Muscle of leg (tissue), 11 donors: ENCODE measurements around the gene FAM131B. TPM values are rescaled to one million over a fixed set of nuclear protein-coding genes. Genes with fewer than 3 reads are reported as not detected.
"Not testable (repeated sequence)": the region's sequence is repeated elsewhere in the genome, so short reads cannot be mapped to it uniquely, and the experiment has no call there.

Experiments used
- DNase-seq: peaks from one replicate; pipeline ENCODE4 v3.0.0; 2013
- H3K27ac ChIP-seq: one replicate; pipeline ENCODE4 v1.5.1; 2013; ENCODE audit warnings: mild to moderate bottlenecking, low read length, control low read depth
- H3K27me3 ChIP-seq: one replicate; pipeline ENCODE4 v1.6.1; 2013; ENCODE audit warnings: low read length; ENCODE audit not compliant: control insufficient read depth, insufficient read depth
- H3K36me3 ChIP-seq: one replicate; pipeline ENCODE4 v1.6.1; 2013; ENCODE audit warnings: low read length; ENCODE audit not compliant: control insufficient read depth, insufficient read depth
- H3K4me1 ChIP-seq: one replicate; pipeline ENCODE4 v1.6.1; 2013; ENCODE audit warnings: low read length; ENCODE audit not compliant: control insufficient read depth, insufficient read depth
- H3K4me3 ChIP-seq: one replicate; pipeline ENCODE4 v1.5.1; 2013; ENCODE audit warnings: low read length, control low read depth
- H3K9me3 ChIP-seq: replicated peaks from 2 replicates; pipeline ENCODE4 v1.6.1; 2013; ENCODE audit warnings: low read depth, low read length; ENCODE audit not compliant: control insufficient read depth
- WGBS: methylation state at CpG from one replicate; pipeline ENCODE4 v1.1.5; 2013; ENCODE audit warnings: missing lambda C conversion rate; ENCODE audit not compliant: insufficient coverage; 5-methylcytosine and 5-hydroxymethylcytosine counted together
- polyA plus RNA-seq, 8 donors: library from polyadenylated mRNA; unstranded; fragments of 120-200 nt; gene quantifications; one replicate each; pipeline versions ENCODE4 v1.2.1 to v1.2.3, GENCODE V29; 2013; ENCODE audit warnings: inconsistent platforms in 1 of 8, low replicate concordance in 1 of 8; ENCODE audit not compliant: insufficient read length in 8 of 8, insufficient read depth in 1 of 8
- total RNA-seq: library from RNA; stranded (reverse); fragments of 120-200 nt; gene quantifications from one replicate; pipeline ENCODE4 v1.2.4, GENCODE V29; 2013

Gene FAM131B
- total and polyA plus RNA-seq, 9 donors, result 1.4 to 2.6 (median 2.0) TPM

DNA sequence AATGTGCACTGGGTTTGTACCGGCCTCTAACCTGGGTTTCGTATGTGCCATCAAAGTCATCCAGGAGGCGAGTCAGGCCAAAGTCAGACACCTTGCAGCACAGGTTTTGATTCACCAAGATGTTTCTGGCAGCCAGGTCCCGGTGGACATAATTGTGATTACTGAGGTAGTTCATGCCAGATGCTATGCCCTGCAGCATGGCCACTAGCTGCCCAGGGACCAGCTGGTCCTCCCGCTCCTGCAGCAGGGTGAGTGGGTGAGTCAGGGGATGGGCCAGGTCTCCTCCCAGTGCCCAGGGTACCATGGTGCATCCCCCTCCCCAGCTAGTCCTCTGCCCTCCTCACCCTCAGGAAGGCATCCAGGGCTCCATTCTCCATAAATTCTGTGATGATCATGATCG lies 32.3 kb upstream of the FAM131B start:
- Histone ChIP-seq H3K9me3 (no peaks in the 10 kb centered on the region), H3K27ac (no peak overlapping the region), H3K36me3 (peaks cover 39% of the 10 kb centered on the region), H3K27me3 (no peaks in the 10 kb centered on the region), H3K4me3 (no peak overlapping the region), H3K4me1 (peaks cover 50% of the 10 kb centered on the region)
- DNase-seq, result no peak
- 81% methylated on average over 5 of the region's 6 CpGs for WGBS

DNA sequence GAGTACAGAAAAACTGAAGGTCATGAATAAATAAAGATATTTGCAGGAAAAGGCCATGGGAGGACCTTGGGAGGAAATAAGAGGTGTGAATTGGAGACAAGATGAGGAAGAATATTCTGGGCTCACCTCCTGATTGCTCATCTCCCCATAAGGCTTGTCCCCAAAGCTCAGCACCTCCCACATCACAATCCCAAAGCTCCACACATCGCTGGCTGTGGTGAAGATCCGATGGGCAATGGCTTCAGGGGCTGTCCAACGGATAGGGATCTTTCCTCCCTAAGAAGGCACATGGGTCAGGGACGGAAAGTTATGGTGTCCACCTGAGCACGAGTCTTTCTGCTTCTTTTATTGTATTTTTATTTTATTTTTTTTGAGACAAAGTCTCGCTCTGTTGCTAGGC lies 31.6 kb upstream of the FAM131B start:
- Histone ChIP-seq H3K4me3 (no peak overlapping the region), H3K9me3 (no peaks in the 10 kb centered on the region), H3K27ac (no peak overlapping the region), H3K4me1 (peaks cover 54% of the 10 kb centered on the region), H3K27me3 (no peaks in the 10 kb centered on the region), H3K36me3 (peaks cover 46% of the 10 kb centered on the region)
- WGBS, result 100% methylated on average over 1 of the region's 6 CpGs
- no peak for DNase-seq

DNA sequence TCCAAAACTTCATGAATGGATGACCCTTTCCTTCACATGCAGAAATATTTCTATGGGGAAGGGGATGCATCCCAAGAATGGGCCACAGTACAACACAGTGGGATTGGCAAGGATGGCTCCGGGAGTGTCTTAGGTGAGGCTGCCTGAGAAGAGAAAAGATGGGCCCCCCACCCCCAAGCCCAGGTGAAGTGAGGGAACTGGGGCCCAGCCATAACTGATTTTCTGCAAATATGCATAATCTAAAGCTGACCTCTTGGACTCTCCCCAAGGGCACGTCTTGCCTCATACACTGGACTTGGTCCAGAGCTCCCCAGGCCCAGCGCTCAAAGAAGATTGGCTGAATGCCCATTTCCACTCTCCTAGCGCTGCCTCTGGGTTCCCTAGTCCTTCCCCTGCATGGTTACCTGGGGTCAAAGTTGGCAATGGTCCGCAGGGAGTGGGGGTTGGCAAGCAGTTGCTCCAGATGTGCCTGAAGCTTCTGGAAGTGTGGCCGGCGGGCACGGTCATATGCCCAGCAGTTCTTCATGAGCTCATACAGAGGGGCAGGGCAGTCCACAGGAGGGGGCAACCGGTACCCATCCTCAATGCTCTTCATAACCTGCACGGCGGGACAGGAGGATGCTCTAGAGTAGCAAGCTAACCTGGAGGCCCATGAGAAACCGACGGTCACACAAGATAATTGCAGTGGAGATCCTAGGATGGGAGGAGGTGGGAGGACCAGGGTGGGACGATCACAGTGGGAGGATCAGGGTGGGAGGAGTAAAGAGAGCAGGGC lies 30.9 kb upstream of the FAM131B start:
- 64% methylated on average over 11 of the region's 14 CpGs for WGBS
- no peak overlapping the region for H3K4me3 ChIP-seq
- DNase-seq, result peak; percentile 52
- no peak overlapping the region for H3K27ac ChIP-seq
- H3K27me3 ChIP-seq, result no peaks in the 10 kb centered on the region
- peaks cover 54% of the 10 kb centered on the region for H3K4me1 ChIP-seq
- H3K9me3 ChIP-seq, result no peaks in the 10 kb centered on the region
- peaks cover 52% of the 10 kb centered on the region for H3K36me3 ChIP-seq

DNA sequence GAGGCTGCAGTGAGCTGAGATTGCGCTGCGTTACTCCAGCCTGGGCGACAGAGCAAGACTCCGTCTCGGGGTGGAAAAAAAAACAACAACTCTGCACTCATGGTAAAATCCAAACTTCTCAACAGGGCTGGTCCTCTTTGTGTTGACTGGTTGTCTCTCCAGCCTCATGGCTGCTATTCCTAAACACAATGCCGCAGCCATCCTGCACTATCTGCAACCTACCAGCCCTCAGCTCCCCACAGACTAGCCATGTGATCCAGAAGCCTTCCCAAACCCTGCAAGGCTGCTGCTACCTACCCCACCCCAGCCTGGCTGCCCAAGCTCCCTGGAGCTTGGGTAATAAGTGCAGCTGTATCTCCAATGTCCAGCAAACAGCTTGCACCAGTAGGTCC lies 30.4 kb upstream of the FAM131B start:
- Histone ChIP-seq H3K9me3 (no peaks in the 10 kb centered on the region), H3K27me3 (no peaks in the 10 kb centered on the region), H3K36me3 (peaks cover 58% of the 10 kb centered on the region), H3K4me3 (no peak overlapping the region), H3K27ac (no peak overlapping the region), H3K4me1 (peaks cover 60% of the 10 kb centered on the region)
- 98% methylated on average over 6 of the region's 6 CpGs for WGBS
- no peak for DNase-seq

DNA sequence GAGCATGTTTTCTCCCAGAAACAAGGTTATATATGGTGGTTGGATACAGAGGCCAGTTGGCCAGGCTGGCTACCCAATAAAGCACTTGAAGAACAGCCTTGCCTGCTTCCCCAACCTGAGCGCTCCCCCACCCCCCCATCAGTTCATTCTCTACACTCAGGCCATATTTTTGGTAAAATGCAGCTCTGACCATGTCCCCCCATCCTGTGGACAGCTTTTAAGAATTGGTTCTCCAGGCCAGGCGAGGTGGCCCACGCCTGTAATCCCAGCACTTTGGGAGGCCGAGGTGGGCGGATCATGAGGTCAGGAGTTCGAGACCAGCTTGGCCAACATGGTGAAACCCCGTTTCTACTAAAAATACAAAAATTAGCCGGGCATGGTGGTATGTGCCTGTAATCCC lies 29.9 kb upstream of the FAM131B start:
- 50% methylated on average over 1 of the region's 8 CpGs for WGBS

DNA sequence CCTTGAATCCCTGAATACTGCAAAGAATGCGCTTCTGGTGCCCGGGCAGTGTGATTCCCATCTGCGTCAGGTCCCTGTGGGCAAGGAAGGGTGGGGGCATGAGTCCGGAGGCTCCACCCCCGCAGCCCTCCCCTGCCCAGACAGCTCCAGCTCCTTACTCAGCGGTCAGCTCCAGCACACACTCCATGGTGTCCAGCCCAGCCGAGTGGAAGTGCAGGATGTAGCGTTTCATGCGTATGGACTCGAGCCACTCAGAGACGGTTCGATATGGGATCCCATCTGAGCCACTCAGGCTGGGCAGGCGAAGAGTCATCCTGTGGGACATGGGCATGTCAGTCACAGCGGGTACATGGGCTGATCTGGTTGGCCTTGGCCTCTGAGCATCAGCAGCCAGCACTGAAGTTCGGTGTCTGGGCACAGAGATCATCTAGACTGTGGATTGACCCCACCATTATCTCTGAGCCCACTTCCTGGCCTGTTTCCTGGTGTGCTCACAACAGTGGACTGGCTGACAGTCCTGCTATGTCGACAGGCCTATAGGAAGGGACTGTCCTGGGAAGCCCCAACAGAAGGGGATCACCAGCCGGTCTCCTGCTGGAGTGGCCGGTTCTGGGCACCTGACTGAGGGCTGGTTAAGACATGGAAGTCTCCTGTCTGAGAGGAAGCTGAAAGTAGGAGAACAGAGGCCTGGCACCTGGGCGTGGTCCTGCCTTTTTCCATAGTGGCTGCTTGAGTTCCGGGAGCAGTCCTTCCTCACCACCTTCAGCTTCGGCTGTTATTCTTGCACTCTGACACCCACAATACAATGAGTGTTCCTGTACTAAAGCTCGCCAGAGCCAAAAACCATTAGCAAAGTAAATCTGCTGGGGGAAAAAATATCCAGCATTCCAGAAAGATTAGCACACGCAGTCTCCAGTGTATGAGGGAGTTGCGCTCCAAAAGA lies 29.2 kb upstream of the FAM131B start:
- 49% methylated on average over 12 of the region's 24 CpGs for WGBS
- H3K27ac ChIP-seq, result peak overlapping the region; percentile 89
- no peak overlapping the region for H3K4me3 ChIP-seq
- no peaks in the 10 kb centered on the region for H3K27me3 ChIP-seq
- peaks cover 71% of the 10 kb centered on the region for H3K4me1 ChIP-seq
- H3K9me3 ChIP-seq, result no peaks in the 10 kb centered on the region
- peak; percentile 90 for DNase-seq
- peaks cover 69% of the 10 kb centered on the region for H3K36me3 ChIP-seq

More for the DNA sequence above, 29.9 kb upstream of the FAM131B start:
- not testable (repeated sequence) for DNase-seq, H3K27me3 ChIP-seq, H3K4me3 ChIP-seq, H3K9me3 ChIP-seq
- H3K4me1 ChIP-seq, result peaks cover 64% of the 10 kb centered on the region
- peaks cover 62% of the 10 kb centered on the region for H3K36me3 ChIP-seq
- peak overlapping the region; percentile 89 for H3K27ac ChIP-seq

DNA sequence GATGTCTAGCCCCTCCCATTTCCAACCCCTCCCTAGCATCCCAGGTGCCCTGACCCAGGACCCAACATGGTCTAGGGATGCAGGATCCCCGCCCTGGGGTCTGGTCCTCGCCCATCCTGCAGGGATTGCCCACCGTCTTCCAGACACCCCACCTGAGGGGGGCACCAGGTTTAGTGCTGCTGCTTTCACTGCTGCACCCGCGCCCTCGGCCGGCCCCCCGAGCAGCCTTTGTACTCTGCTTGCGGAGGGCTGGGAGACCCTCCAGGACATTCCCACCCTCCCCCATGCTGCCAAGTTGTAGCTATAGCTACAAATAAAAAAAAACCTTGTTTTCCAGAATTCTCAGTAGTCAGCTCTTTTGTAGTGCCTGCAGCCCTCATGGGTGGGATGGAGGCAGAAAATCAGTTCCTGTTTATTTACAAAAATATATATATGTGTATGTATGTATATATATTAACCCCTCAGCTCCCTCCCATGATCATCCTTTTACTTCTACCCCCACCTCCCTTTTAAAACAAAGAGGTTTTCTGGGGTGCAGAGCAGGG lies 28.3 kb upstream of the FAM131B start:
- 45% methylated on average over 8 of the region's 9 CpGs for WGBS
- Histone ChIP-seq H3K27ac (peak overlapping the region; percentile 89), H3K4me1 (peaks cover 78% of the 10 kb centered on the region), H3K36me3 (peaks cover 73% of the 10 kb centered on the region), H3K27me3 (no peaks in the 10 kb centered on the region), H3K9me3 (no peaks in the 10 kb centered on the region), H3K4me3 (no peak overlapping the region)
- no peak for DNase-seq

DNA sequence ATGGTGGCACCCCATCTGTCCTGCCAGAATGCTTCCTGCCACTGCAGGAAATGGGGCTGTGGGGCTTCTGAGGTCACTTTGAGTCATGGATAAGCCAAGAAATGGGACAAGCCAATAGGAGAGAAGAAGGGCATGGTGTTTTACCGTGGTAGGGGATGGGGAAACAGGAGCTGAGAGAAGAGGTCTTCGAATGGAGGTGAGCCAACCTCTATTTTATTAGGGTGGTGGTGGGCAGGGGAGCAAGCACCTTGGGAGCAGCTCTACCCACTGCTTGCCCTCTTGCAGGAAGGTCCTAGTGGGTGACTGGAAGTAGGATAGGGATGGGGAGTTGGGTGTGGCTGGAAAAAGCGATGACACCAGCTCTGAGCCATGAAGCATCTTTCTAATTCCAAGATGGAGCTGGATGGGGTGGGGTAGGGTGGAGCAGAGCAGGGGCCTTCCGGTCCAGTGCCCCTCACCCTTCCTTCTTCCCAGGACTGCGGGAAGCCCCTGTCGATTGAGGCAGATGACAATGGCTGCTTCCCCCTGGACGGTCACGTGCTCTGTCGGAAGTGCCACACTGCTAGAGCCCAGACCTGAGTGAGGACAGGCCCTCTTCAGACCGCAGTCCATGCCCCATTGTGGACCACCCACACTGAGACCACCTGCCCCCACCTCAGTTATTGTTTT lies 27.7 kb upstream of the FAM131B start:
- Histone ChIP-seq H3K27ac (no peak overlapping the region), H3K36me3 (peaks cover 73% of the 10 kb centered on the region), H3K27me3 (no peaks in the 10 kb centered on the region), H3K9me3 (no peaks in the 10 kb centered on the region), H3K4me3 (no peak overlapping the region), H3K4me1 (peaks cover 78% of the 10 kb centered on the region)
- no peak for DNase-seq
- WGBS, result 86% methylated on average over 8 of the region's 10 CpGs

DNA sequence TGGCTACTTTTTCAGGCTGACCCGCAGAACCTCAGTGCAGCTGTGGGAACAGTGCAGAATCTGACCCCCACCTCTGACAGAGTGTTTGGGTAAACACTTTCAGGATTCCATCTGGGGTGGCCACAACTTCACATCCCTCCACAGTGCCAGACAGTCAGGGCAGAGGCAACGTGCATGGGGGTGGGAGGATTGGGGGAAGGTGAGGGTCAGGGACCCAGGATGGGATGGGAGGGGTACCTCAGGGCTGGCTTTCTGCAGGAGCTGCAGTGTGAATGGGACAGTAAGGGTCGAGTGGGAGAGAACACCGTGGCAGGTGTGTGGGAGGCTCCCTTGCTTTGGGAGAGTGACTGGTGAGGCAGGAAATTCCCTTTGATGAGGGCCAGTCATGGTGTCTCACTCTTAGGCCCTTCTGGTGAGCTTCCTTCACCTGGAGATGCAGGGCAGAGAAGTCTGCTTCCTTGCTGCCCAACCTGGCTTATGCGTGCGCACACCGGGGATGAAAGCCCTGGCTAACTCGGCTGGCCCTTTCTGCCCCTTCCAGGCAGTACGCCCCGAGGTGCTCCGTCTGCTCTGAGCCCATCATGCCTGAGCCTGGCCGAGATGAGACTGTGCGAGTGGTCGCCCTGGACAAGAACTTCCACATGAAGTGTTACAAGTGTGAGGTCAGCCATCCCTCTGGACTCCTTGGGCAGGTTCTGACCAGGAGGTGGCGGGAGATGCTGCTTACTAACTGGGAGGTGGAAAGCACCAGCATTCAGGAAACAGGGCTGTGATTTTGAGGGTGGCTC lies 27.0 kb upstream of the FAM131B start:
- peaks cover 79% of the 10 kb centered on the region for H3K4me1 ChIP-seq
- H3K9me3 ChIP-seq, result no peaks in the 10 kb centered on the region
- DNase-seq, result no peak
- no peak overlapping the region for H3K27ac ChIP-seq
- WGBS, result 85% methylated on average over 14 of the region's 15 CpGs
- no peak overlapping the region for H3K4me3 ChIP-seq
- H3K27me3 ChIP-seq, result no peaks in the 10 kb centered on the region
- H3K36me3 ChIP-seq, result peaks cover 79% of the 10 kb centered on the region
